ENCODE results near the gene GAS6. TPM values are rescaled to one million over a fixed set of nuclear protein-coding genes. Genes with fewer than 3 reads are reported as not detected.
A peak's percentile ranks its signal among the peaks of the same experiment; 100 is the strongest.

The GAS6 gene
- polyA plus RNA-seq, 4 donors: 42.7 to 136 (median 86.0) TPM

GRCh38 chr13:113842336-113843062 lies 21.4 kb downstream of the GAS6 start:
- no peak for FAIRE-seq
- Histone ChIP-seq H3K27me3 (ENCODE audit: control insufficient read depth in 3 of 3, insufficient read depth in 3 of 3, low read length in 3 of 3) (no peaks in the 10 kb centered on the region), H3K27ac (ENCODE audit: low read depth in 1 of 3, low read length in 2 of 3) (no peak overlapping the region), H3K36me3 (ENCODE audit: control insufficient read depth in 3 of 3, insufficient read depth in 2 of 3, low read depth in 1 of 3, low read length in 3 of 3) (peaks cover 0 to 74% (median 0%) of the 10 kb centered on the region in 3 donors), H3K4me3 (ENCODE audit: low read depth in 1 of 3, low read length in 3 of 3) (no peak overlapping the region), H3K9me3 (ENCODE audit: control insufficient read depth in 2 of 2, insufficient read depth in 1 of 2, low read depth in 1 of 2, low read length in 1 of 2) (no peaks in the 10 kb centered on the region), H3K4me1 (ENCODE audit: control insufficient read depth in 3 of 3, insufficient read depth in 2 of 3, low read depth in 1 of 3, low read length in 2 of 3) (peaks cover 4 to 13% (median 11%) of the 10 kb centered on the region in 3 donors)
- WGBS, 3 donors: 92 to 94% (median 94%) methylated on average over 29 of the region's 29 CpGs
- no peak for DNase-seq

DNA sequence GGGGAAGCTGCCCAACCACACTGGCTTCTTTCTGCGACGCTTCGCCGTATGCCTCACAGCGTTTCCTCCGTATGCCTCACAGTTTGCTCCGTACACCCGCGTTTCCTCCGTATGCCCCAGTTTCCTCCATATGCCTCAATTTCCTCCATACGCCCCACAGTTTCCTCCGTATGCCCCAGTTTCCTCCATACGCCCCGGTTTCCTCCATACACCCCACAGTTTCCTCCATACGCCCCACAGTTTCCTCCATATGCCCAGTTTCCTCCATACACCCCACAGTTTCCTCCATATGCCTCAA lies 22.6 kb downstream of the GAS6 start:
- 66 to 80% (median 68%) methylated on average over 14 to 15 of the region's 15 CpGs for WGBS, 3 donors
- peaks cover 4 to 18% (median 11%) of the 10 kb centered on the region in 3 donors for H3K4me1 ChIP-seq (ENCODE audit: control insufficient read depth in 3 of 3, insufficient read depth in 2 of 3, low read depth in 1 of 3, low read length in 2 of 3)
- H3K9me3 ChIP-seq (ENCODE audit: control insufficient read depth in 2 of 2, insufficient read depth in 1 of 2, low read depth in 1 of 2, low read length in 1 of 2): no peaks in the 10 kb centered on the region
- no peaks in the 10 kb centered on the region for H3K27me3 ChIP-seq (ENCODE audit: control insufficient read depth in 3 of 3, insufficient read depth in 3 of 3, low read length in 3 of 3)
- no peak overlapping the region for H3K27ac ChIP-seq (ENCODE audit: low read depth in 1 of 3, low read length in 2 of 3)
- peaks cover 0 to 69% (median 0%) of the 10 kb centered on the region in 3 donors for H3K36me3 ChIP-seq (ENCODE audit: control insufficient read depth in 3 of 3, insufficient read depth in 2 of 3, low read depth in 1 of 3, low read length in 3 of 3)
- DNase-seq (no peak), FAIRE-seq (no peak)
- H3K4me3 ChIP-seq (ENCODE audit: low read depth in 1 of 3, low read length in 3 of 3): no peak overlapping the region

DNA sequence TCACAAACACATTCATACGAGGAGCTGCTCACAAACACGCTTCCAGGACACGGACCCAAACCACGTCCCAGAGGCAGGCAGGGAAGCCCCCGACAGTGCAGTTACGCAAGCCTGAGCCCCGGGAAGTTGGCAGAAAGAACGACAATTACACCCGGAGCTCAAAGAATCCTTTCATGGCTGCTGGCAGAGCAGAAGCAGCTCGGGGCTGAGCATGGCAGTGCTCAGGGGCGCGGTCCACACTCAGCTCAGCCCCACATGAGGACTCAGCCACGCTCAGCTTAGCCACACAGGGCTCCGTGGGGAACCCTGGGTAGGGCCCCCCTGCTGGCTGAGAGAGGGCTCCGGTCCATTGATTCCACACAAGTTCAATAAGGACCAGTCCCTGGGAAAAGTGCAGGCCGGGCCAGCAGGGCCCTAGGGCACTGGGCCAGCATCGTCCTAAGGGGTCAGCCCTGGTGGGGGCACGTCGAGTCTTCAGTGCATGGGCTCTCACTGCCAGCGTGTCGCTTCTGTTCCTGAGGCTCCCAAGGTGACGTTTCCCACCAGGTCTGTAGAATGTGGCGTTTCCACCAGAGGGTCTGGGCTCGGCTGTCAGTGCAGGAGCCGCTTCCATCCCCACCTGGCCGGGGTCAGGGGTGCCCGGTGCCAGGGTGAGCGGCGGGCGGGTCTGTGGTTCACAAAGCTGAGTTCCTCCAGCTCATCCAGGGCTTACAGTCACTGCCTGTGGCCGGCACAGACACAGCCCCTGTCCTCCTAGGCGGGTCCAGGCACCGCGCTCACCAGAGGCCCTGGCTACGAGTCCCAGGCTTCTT lies 23.1 kb downstream of the GAS6 start:
- Histone ChIP-seq H3K4me3 (ENCODE audit: low read depth in 1 of 3, low read length in 3 of 3) (no peak overlapping the region), H3K36me3 (ENCODE audit: control insufficient read depth in 3 of 3, insufficient read depth in 2 of 3, low read depth in 1 of 3, low read length in 3 of 3) (peaks cover 0 to 64% (median 0%) of the 10 kb centered on the region in 3 donors), H3K27ac (ENCODE audit: low read depth in 1 of 3, low read length in 2 of 3) (peak overlapping the region in 2 of 3 donors; percentile 22 to 78), H3K9me3 (ENCODE audit: control insufficient read depth in 2 of 2, insufficient read depth in 1 of 2, low read depth in 1 of 2, low read length in 1 of 2) (no peaks in the 10 kb centered on the region), H3K4me1 (ENCODE audit: control insufficient read depth in 3 of 3, insufficient read depth in 2 of 3, low read depth in 1 of 3, low read length in 2 of 3) (peaks cover 4 to 18% (median 11%) of the 10 kb centered on the region in 3 donors), H3K27me3 (ENCODE audit: control insufficient read depth in 3 of 3, insufficient read depth in 3 of 3, low read length in 3 of 3) (no peaks in the 10 kb centered on the region)
- 53 to 75% (median 59%) methylated on average over 33 to 35 of the region's 35 CpGs for WGBS, 3 donors
- no peak for DNase-seq
- no peak for FAIRE-seq

DNA sequence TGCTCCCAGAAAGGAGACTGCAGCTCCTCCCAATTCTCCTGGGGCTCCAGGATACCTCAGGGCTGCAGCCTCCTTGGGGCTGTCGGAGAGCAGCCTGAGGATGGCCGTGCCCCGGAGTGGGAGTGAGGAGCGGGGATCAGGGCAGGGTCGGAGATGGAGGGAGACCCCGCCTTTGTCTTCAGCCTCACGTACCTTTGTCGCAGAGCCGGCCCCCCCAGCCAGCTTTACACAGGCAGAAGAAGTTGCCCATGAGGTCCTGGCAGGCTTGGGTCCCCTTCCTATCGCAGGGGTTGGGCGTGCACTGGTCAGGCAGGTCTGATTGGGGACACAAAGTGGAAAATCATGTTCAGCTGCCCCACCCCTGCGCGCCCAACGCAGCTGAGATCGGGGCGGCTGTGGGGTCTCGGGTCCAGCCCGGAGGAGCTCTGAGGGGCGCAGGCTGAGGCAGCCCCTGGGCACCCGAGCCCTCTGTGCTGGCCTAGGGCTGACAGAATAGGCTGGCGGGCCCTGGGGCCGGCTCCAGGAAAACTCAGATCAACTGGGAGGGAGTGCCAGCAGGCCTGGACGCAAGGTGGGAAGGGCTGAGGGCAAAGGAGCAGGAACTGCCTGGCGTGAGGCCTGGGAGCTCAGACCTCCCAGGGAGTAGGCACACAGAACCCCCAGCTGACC lies 24.2 kb downstream of the GAS6 start:
- Histone ChIP-seq H3K36me3 (ENCODE audit: control insufficient read depth in 3 of 3, insufficient read depth in 2 of 3, low read depth in 1 of 3, low read length in 3 of 3) (peaks cover 0 to 67% (median 0%) of the 10 kb centered on the region in 3 donors), H3K4me1 (ENCODE audit: control insufficient read depth in 3 of 3, insufficient read depth in 2 of 3, low read depth in 1 of 3, low read length in 2 of 3) (peaks cover 4 to 18% (median 11%) of the 10 kb centered on the region in 3 donors)
- 22 to 69% (median 42%) methylated on average over 24 of the region's 24 CpGs for WGBS, 3 donors

GRCh38 chr13:113838711-113839201 lies 25.1 kb downstream of the GAS6 start:
- H3K27me3 ChIP-seq (ENCODE audit: control insufficient read depth in 3 of 3, insufficient read depth in 3 of 3, low read length in 3 of 3): no peaks in the 10 kb centered on the region
- DNase-seq (no peak), FAIRE-seq (no peak)
- WGBS, 3 donors: 69 to 84% (median 82%) methylated on average over 7 to 8 of the region's 8 CpGs
- no peak overlapping the region for H3K27ac ChIP-seq (ENCODE audit: low read depth in 1 of 3, low read length in 2 of 3)
- peaks cover 4 to 18% (median 11%) of the 10 kb centered on the region in 3 donors for H3K4me1 ChIP-seq (ENCODE audit: control insufficient read depth in 3 of 3, insufficient read depth in 2 of 3, low read depth in 1 of 3, low read length in 2 of 3)
- H3K36me3 ChIP-seq (ENCODE audit: control insufficient read depth in 3 of 3, insufficient read depth in 2 of 3, low read depth in 1 of 3, low read length in 3 of 3): peaks cover 0 to 68% (median 0%) of the 10 kb centered on the region in 3 donors
- no peaks in the 10 kb centered on the region for H3K9me3 ChIP-seq (ENCODE audit: control insufficient read depth in 2 of 2, insufficient read depth in 1 of 2, low read depth in 1 of 2, low read length in 1 of 2)
- no peak overlapping the region for H3K4me3 ChIP-seq (ENCODE audit: low read depth in 1 of 3, low read length in 3 of 3)

More for the DNA sequence above, 24.2 kb downstream of the GAS6 start:
- H3K27ac ChIP-seq (ENCODE audit: low read depth in 1 of 3, low read length in 2 of 3): peak overlapping the region; percentile 22 to 78 (median 22)
- H3K27me3 ChIP-seq (ENCODE audit: control insufficient read depth in 3 of 3, insufficient read depth in 3 of 3, low read length in 3 of 3): no peaks in the 10 kb centered on the region
- FAIRE-seq: no peak
- DNase-seq: peak in 1 of 2 donors; percentile 88
- no peaks in the 10 kb centered on the region for H3K9me3 ChIP-seq (ENCODE audit: control insufficient read depth in 2 of 2, insufficient read depth in 1 of 2, low read depth in 1 of 2, low read length in 1 of 2)
- no peak overlapping the region for H3K4me3 ChIP-seq (ENCODE audit: low read depth in 1 of 3, low read length in 3 of 3)

DNA sequence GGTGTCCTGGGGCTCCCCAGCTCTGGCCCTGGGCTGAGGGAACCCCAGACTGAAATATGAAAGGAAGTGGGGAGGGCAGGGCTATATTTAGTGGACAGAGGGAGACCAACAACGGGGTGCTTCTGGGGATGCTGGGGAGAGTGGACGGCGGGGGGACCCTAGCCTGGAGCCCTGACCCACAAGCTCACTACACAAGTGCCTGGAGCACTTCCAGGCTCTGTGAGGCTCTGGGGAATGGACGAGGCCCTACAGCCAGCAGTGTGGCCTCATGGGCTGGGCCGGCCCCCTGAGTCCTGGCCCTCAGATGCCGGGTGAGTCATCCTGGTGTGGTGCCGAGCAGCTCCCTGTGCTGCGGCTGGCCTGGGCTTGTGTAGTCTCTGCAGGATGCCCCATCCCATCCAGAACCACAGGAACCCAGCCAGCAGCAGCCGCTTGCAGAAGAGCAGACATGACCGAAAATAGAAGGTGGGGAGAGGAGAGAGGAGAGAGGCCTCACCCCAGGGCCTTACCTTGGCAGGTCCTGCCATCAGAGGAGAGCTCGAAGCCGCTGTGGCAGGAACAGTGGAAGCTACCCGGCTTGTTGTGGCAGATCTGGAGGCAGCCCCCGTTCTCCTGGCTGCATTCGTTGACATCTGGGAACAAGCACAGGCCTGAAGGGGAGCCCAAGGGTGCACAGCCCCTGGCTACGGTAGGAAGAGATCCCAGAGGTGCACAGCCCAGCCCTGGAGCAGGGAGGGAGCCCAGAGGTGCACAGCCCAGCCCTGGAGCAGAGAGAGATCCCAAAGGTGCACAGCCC lies 26.1 kb downstream of the GAS6 start:
- peaks cover 0 to 66% (median 0%) of the 10 kb centered on the region in 3 donors for H3K36me3 ChIP-seq (ENCODE audit: control insufficient read depth in 3 of 3, insufficient read depth in 2 of 3, low read depth in 1 of 3, low read length in 3 of 3)
- FAIRE-seq (no peak), DNase-seq (peak; percentile 60 to 68)
- peak overlapping the region in 1 of 3 donors; percentile 38 for H3K27ac ChIP-seq (ENCODE audit: low read depth in 1 of 3, low read length in 2 of 3)
- no peak overlapping the region for H3K4me3 ChIP-seq (ENCODE audit: low read depth in 1 of 3, low read length in 3 of 3)
- no peaks in the 10 kb centered on the region for H3K9me3 ChIP-seq (ENCODE audit: control insufficient read depth in 2 of 2, insufficient read depth in 1 of 2, low read depth in 1 of 2, low read length in 1 of 2)
- peaks cover 4 to 18% (median 11%) of the 10 kb centered on the region in 3 donors for H3K4me1 ChIP-seq (ENCODE audit: control insufficient read depth in 3 of 3, insufficient read depth in 2 of 3, low read depth in 1 of 3, low read length in 2 of 3)
- WGBS, 3 donors: 45 to 49% (median 48%) methylated on average over 16 of the region's 16 CpGs
- H3K27me3 ChIP-seq (ENCODE audit: control insufficient read depth in 3 of 3, insufficient read depth in 3 of 3, low read length in 3 of 3): no peaks in the 10 kb centered on the region

- H3K27ac ChIP-seq (ENCODE audit: low read depth in 1 of 3, low read length in 2 of 3): peak overlapping the region in 1 of 3 donors; percentile 38
- H3K4me3 ChIP-seq (ENCODE audit: low read depth in 1 of 3, low read length in 3 of 3): no peak overlapping the region
- peaks cover 0 to 66% (median 4%) of the 10 kb centered on the region in 3 donors for H3K36me3 ChIP-seq (ENCODE audit: control insufficient read depth in 3 of 3, insufficient read depth in 2 of 3, low read depth in 1 of 3, low read length in 3 of 3)
- no peaks in the 10 kb centered on the region for H3K27me3 ChIP-seq (ENCODE audit: control insufficient read depth in 3 of 3, insufficient read depth in 3 of 3, low read length in 3 of 3)
- DNase-seq: no peak
- WGBS, 3 donors: 45 to 55% (median 55%) methylated on average over 19 of the region's 19 CpGs
- FAIRE-seq: no peak
- H3K4me1 ChIP-seq (ENCODE audit: control insufficient read depth in 3 of 3, insufficient read depth in 2 of 3, low read depth in 1 of 3, low read length in 2 of 3): peaks cover 4 to 18% (median 11%) of the 10 kb centered on the region in 3 donors
- H3K9me3 ChIP-seq (ENCODE audit: control insufficient read depth in 2 of 2, insufficient read depth in 1 of 2, low read depth in 1 of 2, low read length in 1 of 2): no peaks in the 10 kb centered on the region
Observed at GRCh38 chr13:113836768-113837559, 26.9 kb downstream of the GAS6 start.

All from small intestine (tissue), 7 donors.